Measurements from ENCODE around the gene YIPF3. TPM values are rescaled to one million over a fixed set of nuclear protein-coding genes. Genes with fewer than 3 reads are reported as not detected.
A peak's percentile ranks its signal among the peaks of the same experiment; 100 is the strongest.
"Not testable (repeated sequence)": the region's sequence is repeated elsewhere in the genome, so short reads cannot be mapped to it uniquely, and the experiment has no call there.

YIPF3 gene
- total RNA-seq: 10 to 100 TPM; 64.4 to 73.5 TPM
- long read RNA-seq, transcript YIPF3-202 (9 exons, 1,576 nt): major isoform, 118 of 129 reads
- long read RNA-seq, partial matches to known transcripts: 0 of 129 reads
- long read RNA-seq, other reads (novel, unspliced or antisense): 10 of 129 reads

DNA sequence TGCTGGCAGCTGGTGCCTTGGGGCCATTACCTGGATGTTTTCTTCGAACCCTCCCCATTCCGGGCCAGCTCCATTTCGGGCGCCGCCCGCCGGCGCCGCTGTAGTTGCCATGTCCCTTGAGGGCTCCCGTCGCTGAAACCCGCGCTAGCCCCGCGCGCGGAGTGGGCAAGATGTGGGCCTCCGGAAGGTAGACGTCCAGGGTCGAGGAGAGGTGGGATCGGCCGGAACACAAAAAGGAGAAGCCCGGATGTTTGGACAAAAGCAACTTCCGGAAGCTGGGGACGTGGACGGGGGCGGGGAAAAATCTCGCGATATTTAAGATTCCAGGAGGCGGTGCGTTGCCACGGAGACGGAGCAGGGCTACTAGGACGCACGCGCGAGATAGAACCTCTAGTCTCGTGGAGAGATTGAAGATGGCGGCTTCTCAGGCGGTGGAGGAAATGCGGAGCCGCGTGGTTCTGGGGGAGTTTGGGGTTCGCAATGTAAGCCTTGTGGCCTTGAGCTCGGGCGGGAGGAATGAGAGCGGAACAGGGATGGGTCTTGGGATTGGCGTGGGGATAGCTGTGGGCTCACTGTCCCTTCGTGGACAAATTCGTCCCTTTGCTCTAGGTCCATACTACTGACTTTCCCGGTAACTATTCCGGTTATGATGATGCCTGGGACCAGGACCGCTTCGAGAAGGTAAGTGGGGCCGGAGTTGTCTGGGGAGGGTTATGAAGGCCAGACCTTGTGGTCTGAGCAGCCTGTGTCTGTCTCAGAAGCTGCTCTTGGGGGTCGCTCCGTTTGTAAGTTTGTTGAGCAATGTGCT, at the start of gene YIPF3, which contains the start of gene POLR1C:
YIPF3 (minus strand) TSS at position 230 of the 808 bp plus-strand sequence; CDS start at position 111, 119 bp downstream.
POLR1C (plus strand) TSS at position 393 of the 808 bp plus-strand sequence; CDS start at position 414, 21 bp downstream.
- ATAC-seq: peak; percentile 95 to 98
- intact Hi-C loops (cut with DNase I): no loop called here
- peak; percentile 98 for DNase-seq

DNA sequence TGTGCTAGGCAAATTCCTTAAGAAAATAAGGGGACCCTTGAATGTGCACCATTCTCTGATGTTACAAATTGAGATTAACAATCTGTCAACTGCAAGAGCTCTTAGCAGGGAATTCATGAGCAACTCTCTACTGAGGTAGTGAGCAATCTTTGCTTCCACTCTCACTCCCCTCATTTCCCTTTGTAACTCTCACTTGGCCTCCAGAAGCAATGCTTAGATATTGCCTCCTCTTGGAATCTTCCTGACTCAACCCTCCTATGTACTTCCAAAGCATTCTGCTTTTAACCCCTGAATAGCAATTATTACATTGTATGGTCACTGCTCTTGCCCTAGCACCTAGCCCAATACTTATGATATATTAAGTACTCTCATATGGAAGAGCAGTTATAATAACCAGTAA, 42.6 kb upstream of the YIPF3 start:
- DNase-seq (no peak), ATAC-seq (no peak)
- intact Hi-C loops (cut with DNase I): no loop called here

DNA sequence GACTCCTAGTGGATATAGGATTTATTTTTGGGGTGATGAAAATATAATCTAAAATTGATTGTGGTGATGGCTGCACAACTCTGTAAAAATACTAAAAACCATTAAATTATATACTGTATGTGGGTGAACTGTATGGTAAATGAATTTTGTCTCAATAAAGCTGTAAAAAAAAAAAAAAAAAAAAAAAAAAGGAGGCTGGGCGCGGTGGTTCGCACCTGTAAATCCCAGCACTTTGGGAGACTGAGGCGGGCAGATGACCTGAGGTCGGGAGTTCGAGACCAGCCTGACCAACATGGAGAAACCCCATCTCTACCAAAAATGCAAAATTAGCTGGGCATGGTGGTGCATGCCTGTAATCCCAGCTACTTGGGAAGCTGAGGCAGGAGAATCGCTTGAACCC, 40.9 kb upstream of the YIPF3 start:
- intact Hi-C loops (cut with DNase I); DNase-seq; ATAC-seq: not testable (repeated sequence)

DNA sequence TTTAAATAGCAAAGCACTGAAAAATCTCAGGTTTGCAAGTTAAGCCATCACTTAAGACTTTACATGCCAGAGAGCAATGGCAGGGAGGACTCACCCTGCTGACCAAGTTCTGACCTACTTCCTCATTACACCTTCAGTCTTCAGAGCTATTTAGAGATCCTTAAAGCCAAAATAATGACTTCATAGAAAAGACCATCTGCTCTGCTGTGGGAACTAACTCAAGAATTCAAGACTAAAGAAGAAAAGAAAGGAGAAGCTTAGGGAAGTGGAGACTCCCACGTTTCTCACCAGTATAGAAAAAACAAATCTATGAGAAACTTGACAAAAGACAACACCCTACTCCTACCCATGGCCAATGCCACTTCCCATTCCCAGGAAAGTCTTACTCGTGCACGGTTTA, 30.5 kb upstream of the YIPF3 start:
- ATAC-seq: no peak
- intact Hi-C loops (cut with DNase I): no loop called here
- no peak for DNase-seq

DNA sequence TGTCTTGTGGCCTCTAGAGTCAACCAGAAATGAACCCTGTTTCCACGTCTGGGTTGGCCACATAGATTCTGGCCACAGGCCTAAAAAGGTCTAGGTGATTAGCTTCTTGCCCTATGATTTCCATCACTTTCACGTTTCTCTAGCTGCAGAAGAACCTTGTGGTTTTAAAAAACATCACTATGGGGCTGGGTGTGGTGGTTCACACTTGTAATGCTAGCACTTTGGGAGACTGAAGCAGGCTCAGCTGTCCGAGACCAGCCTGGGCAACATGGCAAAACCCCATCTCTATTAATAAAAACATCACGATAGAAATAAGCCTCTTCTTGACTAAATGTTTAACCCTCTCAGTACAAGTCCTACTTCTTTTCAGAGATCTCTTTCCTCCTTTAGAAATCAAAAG, 27.7 kb upstream of the YIPF3 start:
- intact Hi-C loops (cut with DNase I): no loop called here
- ATAC-seq (no peak), DNase-seq (no peak)

DNA sequence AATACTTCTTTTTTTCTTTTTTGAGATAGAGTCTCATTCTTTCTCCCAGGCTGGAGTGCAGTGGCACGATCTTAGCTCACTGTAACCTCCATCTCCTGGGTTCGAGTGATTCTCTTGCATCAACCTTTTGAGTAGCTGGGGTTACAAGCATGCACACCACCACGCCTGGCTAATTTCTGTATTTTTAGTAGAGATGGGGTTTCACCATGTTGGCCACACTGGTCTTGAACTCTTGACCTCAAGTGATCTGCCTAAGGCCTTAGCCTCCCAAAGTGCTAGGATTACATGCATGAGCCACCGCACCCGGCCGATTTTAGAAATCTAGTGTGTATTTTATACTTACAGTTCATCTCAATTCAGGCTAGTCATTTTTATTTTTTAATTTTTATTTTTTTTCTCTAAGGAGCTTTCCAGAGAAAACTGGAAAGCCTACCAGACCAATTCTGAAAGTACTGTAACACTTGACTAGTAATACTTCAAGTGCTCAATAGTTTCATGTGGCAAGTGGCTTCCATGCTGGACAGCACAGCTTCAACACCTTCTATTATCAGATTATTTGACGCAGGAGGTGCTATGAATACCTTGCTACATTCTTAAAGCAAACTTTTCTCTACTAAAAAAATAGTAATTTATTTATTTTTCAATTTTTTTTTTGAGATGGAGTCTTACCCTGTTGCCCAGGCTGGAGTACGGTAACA, 25.2 kb upstream of the YIPF3 start:
- intact Hi-C loops (cut with DNase I): no loop called here
- DNase-seq: no peak
- no peak for ATAC-seq

DNA sequence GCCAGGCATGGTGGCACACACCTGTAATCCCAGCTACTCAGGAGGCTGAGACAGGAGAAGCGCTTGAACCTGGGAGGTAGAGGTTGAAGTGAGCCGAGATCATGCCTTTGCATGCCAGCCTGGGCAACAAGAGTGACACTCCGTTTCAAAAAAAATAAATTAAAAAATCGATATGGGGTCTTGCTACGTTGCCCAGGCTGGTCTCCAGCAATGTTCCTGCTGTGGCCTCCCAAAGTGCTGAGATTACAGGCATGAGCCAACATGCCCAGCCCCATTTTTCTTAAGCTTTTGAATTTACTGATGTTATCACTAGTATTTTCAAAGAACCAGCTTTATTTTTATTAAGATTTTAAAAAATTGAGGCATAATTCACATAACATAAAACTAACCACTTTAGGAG, 23.8 kb upstream of the YIPF3 start:
- intact Hi-C loops (cut with DNase I): no loop called here
- ATAC-seq: no peak
- no peak for DNase-seq

DNA sequence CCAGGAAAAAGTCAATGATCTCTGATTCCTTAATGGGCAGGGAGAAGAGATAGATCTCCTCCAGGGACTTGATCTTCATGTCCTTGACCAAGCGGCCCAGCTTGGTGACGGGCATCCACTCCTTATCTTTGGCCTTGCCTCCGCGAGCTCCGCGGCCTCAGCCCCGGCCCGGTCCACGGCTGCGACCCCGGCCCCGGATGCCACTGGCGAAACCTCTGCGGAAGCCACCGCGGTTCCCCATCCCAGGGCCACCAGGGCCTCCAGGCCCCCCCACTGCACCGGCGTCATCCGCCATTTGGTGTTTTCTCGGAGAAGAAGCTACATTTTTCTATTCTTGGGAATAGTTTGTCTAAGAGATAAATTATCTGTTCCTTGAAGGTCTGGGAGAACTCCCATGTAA, 22.7 kb upstream of the YIPF3 start:
- intact Hi-C loops (cut with DNase I); ATAC-seq; DNase-seq: not testable (repeated sequence)

DNA sequence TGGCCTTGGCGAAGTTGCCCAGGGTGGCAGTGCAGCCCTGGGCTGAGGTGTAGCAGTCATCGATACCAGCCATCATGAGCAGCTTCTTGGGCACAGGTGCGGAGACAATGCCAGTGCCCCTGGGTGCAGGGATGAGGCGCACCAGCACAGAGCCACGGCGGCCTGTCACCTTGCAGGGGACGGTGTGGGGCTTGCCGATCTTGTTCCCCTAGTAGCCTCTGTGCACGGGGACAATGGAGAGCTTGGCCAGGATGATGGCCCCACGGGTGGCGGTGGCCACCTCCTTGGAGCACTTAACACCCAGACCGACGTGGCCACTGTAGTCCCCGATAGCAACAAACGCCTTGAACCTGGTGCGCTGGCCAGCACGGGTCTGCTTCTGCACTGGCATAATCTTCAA, 22.3 kb upstream of the YIPF3 start:
- intact Hi-C loops (cut with DNase I); DNase-seq; ATAC-seq: not testable (repeated sequence)

DNA sequence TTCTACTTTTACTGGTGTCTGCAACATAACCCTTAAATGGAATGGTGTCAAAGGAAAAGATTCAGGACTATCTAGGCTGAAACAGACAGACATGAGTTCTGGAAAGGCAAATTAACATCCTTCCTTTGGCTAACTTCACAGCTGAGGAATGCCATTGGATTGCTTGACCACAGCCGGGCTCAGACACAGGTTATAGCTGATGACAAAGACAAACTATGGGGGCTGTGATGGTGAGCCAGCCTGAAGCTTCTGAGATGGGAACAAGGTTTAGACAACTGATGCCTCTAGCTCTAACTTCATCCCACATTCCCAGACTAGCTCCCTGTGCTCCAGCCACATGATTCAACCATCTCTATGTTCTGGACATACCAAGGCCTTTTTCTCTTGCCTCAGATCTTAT, 15.5 kb upstream of the YIPF3 start:
- intact Hi-C loops (cut with DNase I): no loop called here
- ATAC-seq (no peak), DNase-seq (no peak)

DNA sequence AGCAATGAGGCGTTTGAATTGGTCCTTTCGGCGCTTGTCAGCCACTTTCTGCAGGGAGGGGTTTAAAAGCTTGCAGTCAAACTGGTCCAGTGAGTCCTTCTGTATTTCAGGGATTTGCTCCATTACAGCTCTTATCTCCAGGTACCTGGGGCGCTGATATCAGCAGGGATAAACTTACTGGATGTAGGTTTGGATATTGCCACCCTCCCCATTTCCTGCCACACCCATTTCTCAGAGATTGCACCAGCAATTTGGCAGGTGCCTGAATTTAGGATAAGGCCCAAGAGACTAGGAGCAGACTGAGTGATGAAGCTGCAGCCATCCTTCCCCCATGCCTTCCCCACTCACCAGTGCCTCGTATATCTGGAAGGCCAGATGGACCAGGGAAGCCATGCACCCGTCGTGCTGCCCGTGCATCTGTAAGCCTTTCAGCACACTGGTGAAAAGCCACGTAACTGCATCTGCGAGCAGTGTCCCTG, 7.8 kb upstream of the YIPF3 start:
- ATAC-seq: no peak
- intact Hi-C loops (cut with DNase I): no loop called here
- no peak for DNase-seq

DNA sequence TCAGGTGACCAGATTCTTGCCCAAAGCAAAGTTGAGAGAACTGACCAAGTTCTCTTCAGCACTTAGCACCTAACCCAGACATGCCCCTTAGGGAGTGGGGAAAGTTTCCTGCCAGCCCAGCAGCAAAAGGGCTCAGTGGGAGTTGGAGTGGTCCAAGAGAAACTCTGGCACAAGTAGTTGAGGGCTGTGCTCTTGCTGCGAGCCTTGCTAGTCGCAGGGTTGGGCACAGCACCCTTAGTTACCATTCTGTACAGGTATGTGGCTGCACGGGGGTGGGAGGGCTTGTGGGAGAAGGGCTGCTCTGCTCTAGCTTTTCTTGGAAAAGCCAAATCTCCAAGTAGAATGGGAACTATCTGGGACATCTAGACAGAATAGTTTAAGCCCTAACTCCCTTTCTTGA, 6.6 kb upstream of the YIPF3 start:
- DNase-seq (no peak), ATAC-seq (no peak)
- intact Hi-C loops (cut with DNase I): no loop called here

DNA sequence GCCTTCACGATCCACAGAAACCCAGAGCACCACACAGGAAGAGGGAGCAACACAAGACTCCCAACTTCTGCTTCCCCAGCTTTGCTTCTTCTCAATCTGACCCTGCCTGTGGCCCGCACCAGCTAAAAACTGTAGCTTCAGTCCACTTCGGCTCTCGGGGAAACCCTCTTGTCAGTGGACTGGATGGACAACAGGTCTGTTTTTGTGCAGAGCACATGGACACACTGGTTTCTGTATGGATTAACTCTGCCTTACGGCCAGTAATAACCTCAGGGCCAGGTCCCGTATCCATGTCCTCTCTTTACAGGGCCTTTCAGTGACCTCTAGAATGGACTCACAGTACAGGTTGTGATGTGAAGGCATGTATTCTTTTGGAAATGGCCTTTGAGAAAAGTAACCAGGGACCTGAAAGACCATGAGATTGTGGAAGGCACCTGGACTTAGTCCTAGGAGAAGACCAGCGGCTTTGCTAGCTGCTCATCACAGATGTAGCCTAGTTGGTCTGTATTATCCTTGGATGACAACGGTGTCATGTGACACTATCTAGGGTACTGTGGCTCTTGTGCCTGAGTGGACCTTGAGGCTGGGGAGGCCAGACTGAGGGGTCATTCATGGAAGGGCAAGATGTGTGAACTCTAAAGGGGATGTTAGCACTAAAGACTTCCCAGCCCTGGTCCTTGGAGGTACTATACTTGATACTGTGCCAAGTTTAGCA, 6.0 kb upstream of the YIPF3 start:
- DNase-seq: no peak
- no peak for ATAC-seq
- intact Hi-C loops (cut with DNase I): no loop called here

DNA sequence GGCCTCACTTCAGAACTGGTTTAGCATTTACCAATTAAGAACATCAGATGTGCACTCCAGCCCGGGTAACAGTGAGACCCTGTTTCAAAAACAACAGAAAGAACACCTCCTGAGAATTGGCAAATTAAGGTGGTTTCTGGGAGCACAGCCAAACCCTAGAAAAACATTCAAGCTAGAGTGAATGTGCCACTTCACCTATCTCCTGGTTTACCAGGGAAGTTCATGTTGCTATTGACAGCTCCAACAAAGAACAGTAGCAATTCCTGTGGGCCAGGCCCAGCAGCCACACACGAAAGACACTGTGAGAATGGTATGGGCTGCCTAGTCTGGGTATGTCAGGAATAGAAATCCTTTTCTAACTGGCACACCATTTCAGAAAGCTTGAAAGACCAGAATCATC, 5.1 kb upstream of the YIPF3 start:
- intact Hi-C loops (cut with DNase I): no loop called here
- DNase-seq (no peak), ATAC-seq (no peak)

DNA sequence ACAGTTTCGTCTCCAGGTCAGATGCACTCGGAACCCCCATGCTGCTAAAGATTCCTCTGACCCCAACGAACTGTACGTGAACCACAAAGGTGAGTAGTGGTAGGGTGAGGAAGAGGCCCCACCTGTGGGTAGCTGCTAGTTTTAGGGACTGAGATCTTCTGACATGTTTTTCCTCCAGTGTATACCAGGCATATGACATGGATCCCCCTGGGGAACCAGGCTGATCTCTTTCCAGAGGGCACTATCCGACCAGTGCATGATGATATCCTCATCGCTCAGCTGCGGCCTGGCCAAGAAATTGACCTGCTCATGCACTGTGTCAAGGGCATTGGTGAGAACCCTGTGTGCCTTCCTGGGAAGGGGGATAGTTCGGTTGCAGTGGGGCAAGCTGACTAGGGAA, 3.4 kb upstream of the YIPF3 start:
- intact Hi-C loops (cut with DNase I): no loop called here
- ATAC-seq: no peak
- DNase-seq: no peak

DNA sequence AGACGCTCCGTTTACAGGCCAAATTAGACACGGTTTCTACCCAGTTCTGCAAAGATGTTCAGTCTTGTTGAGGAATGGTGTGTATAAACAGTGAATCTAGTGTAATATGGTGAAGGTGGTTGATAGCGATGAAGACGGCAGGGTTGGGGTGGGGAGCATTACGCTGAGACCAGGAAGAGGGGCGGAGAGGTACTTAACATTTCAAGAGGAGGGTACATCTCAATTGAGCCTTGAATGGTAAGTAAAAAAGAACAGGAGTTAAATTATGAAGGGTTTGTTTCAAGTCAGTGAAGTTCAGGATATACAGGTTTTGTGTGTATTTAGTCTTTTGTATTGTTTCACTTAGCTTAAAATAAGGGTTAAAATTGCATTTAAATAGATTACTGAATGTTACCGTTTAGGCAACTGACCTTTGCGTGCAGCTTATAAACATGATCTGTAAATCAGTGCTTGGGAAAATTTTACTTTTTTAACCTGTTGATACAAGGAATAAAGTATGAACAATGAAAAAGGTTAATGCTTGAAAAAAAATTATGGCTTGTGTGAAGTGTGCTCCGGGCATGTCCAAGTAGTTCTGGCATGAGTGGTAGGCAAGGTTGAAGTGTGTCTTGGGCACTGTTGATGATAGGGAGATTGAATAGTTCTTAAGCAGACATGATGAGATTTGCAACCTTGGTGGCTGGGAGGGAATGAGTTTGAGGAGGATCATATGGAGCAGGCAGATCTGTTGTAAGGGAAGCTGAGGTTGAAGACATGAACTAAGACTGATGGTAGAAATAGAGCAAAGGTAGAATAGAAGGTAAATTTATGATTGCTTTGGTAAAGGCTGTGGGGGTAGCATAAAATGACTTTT, 1.0 kb upstream of the YIPF3 start:
- intact Hi-C loops (cut with DNase I): no loop called here
- ATAC-seq (no peak), DNase-seq (no peak)

DNA sequence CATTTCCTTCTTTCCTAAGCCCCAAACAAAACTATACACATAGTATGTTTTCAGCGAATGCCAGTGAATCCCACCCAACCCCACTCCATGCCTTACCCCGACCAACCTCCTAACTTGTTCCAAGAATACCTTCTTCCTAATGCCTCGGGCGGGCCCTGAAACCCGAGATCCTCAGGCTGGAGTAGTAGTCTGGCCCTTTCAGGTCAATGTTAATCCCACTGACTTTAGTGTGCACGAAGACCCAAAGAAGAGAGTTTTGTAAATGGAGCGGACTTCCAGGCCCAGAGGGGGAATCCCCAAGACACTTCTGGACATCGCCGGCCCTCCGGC, 394 bp downstream of the YIPF3 start:
- ATAC-seq (peak; percentile 5 to 6), DNase-seq (no peak)
- intact Hi-C loops (cut with DNase I): no loop called here

DNA sequence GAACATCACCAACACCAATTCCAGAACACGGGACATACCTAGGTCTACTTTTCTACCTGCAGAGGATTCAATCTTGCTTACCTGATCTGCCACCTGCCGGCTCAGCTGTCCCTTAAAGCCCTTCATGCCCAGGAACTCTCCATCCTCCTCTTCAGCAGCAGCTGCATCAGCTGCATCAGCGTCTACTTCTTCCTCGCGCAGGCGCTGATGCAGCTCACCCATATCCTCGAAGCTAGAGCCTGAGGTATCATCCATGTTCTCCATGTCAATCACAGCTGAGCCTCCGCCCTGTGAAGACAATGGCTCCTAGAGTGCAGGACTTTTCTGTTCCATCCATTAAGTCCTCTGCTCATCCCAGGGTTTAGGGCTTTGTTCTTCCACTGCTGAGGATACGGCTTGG, 918 bp downstream of the YIPF3 start:
- DNase-seq (no peak), ATAC-seq (no peak)
- intact Hi-C loops (cut with DNase I): no loop called here
